ENCODE results near the gene IMP4.
A peak's percentile ranks its signal among the peaks of the same experiment; 100 is the strongest.

IMP4 gene

GRCh38 chr2:130381145-130381544, 38.4 kb downstream of the IMP4 start:
- no peak overlapping the region for H3K4me3 ChIP-seq (ENCODE audit: low read depth in 1 of 2, low read length in 2 of 2)
- H3K27me3 ChIP-seq (ENCODE audit: low read depth, low read length) = no peaks in the 10 kb centered on the region
- H3K36me3 ChIP-seq (ENCODE audit: control insufficient read depth in 1 of 2, insufficient read depth in 2 of 2, low read length in 2 of 2) = peaks cover 0 to under 1% of the 10 kb centered on the region in 2 donors
- no peaks in the 10 kb centered on the region for H3K9me3 ChIP-seq (ENCODE audit: control insufficient read depth in 1 of 2, low read length in 2 of 2)
- H3K27ac ChIP-seq (ENCODE audit: low read length) = no peak overlapping the region
- H3K4me1 ChIP-seq (ENCODE audit: control insufficient read depth in 1 of 2, insufficient read depth in 2 of 2, low read length in 2 of 2) = no peaks in the 10 kb centered on the region

GRCh38 chr2:130381619-130382018, 38.9 kb downstream of the IMP4 start:
- no peak overlapping the region for H3K4me3 ChIP-seq (ENCODE audit: low read depth in 1 of 2, low read length in 2 of 2)
- no peaks in the 10 kb centered on the region for H3K9me3 ChIP-seq (ENCODE audit: control insufficient read depth in 1 of 2, low read length in 2 of 2)
- no peaks in the 10 kb centered on the region for H3K36me3 ChIP-seq (ENCODE audit: control insufficient read depth in 1 of 2, insufficient read depth in 2 of 2, low read length in 2 of 2)
- peaks cover 0 to 2% of the 10 kb centered on the region in 2 donors for H3K4me1 ChIP-seq (ENCODE audit: control insufficient read depth in 1 of 2, insufficient read depth in 2 of 2, low read length in 2 of 2)
- no peaks in the 10 kb centered on the region for H3K27me3 ChIP-seq (ENCODE audit: low read depth, low read length)
- H3K27ac ChIP-seq (ENCODE audit: low read length) = no peak overlapping the region

- H3K4me1 ChIP-seq (ENCODE audit: control insufficient read depth in 1 of 2, insufficient read depth in 2 of 2, low read length in 2 of 2) = peaks cover 0 to 9% of the 10 kb centered on the region in 2 donors
- no peaks in the 10 kb centered on the region for H3K36me3 ChIP-seq (ENCODE audit: control insufficient read depth in 1 of 2, insufficient read depth in 2 of 2, low read length in 2 of 2)
- H3K27ac ChIP-seq (ENCODE audit: low read length) = no peak overlapping the region
- no peak overlapping the region for H3K4me3 ChIP-seq (ENCODE audit: low read depth in 1 of 2, low read length in 2 of 2)
- no peaks in the 10 kb centered on the region for H3K27me3 ChIP-seq (ENCODE audit: low read depth, low read length)
- H3K9me3 ChIP-seq (ENCODE audit: control insufficient read depth in 1 of 2, low read length in 2 of 2) = no peaks in the 10 kb centered on the region
Observed at GRCh38 chr2:130382313-130382917, 39.7 kb downstream of the IMP4 start.

- Histone ChIP-seq H3K4me3 (ENCODE audit: low read depth in 1 of 2, low read length in 2 of 2) (no peak overlapping the region), H3K4me1 (ENCODE audit: control insufficient read depth in 1 of 2, insufficient read depth in 2 of 2, low read length in 2 of 2) (peaks cover 0 to 15% of the 10 kb centered on the region in 2 donors), H3K9me3 (ENCODE audit: control insufficient read depth in 1 of 2, low read length in 2 of 2) (no peaks in the 10 kb centered on the region), H3K36me3 (ENCODE audit: control insufficient read depth in 1 of 2, insufficient read depth in 2 of 2, low read length in 2 of 2) (no peaks in the 10 kb centered on the region), H3K27me3 (ENCODE audit: low read depth, low read length) (no peaks in the 10 kb centered on the region), H3K27ac (ENCODE audit: low read length) (no peak overlapping the region)
Observed at GRCh38 chr2:130385709-130386108, 43.0 kb downstream of the IMP4 start.

- no peaks in the 10 kb centered on the region for H3K9me3 ChIP-seq (ENCODE audit: control insufficient read depth in 1 of 2, low read length in 2 of 2)
- no peak overlapping the region for H3K27ac ChIP-seq (ENCODE audit: low read length)
- no peaks in the 10 kb centered on the region for H3K36me3 ChIP-seq (ENCODE audit: control insufficient read depth in 1 of 2, insufficient read depth in 2 of 2, low read length in 2 of 2)
- H3K4me1 ChIP-seq (ENCODE audit: control insufficient read depth in 1 of 2, insufficient read depth in 2 of 2, low read length in 2 of 2) = peaks cover 0 to 17% of the 10 kb centered on the region in 2 donors
- no peaks in the 10 kb centered on the region for H3K27me3 ChIP-seq (ENCODE audit: low read depth, low read length)
- no peak overlapping the region for H3K4me3 ChIP-seq (ENCODE audit: low read depth in 1 of 2, low read length in 2 of 2)
Observed at GRCh38 chr2:130387071-130387400, 44.3 kb downstream of the IMP4 start.

GRCh38 chr2:130387804-130388203, 45.1 kb downstream of the IMP4 start:
- Histone ChIP-seq H3K27ac (ENCODE audit: low read length) (no peak overlapping the region), H3K4me1 (ENCODE audit: control insufficient read depth in 1 of 2, insufficient read depth in 2 of 2, low read length in 2 of 2) (peaks cover 0 to 21% of the 10 kb centered on the region in 2 donors), H3K9me3 (ENCODE audit: control insufficient read depth in 1 of 2, low read length in 2 of 2) (no peaks in the 10 kb centered on the region), H3K27me3 (ENCODE audit: low read depth, low read length) (no peaks in the 10 kb centered on the region), H3K4me3 (ENCODE audit: low read depth in 1 of 2, low read length in 2 of 2) (no peak overlapping the region), H3K36me3 (ENCODE audit: control insufficient read depth in 1 of 2, insufficient read depth in 2 of 2, low read length in 2 of 2) (no peaks in the 10 kb centered on the region)

- Histone ChIP-seq H3K27ac (ENCODE audit: low read length) (no peak overlapping the region), H3K27me3 (ENCODE audit: low read depth, low read length) (no peaks in the 10 kb centered on the region), H3K4me3 (ENCODE audit: low read depth in 1 of 2, low read length in 2 of 2) (no peak overlapping the region), H3K9me3 (ENCODE audit: control insufficient read depth in 1 of 2, low read length in 2 of 2) (no peaks in the 10 kb centered on the region), H3K4me1 (ENCODE audit: control insufficient read depth in 1 of 2, insufficient read depth in 2 of 2, low read length in 2 of 2) (peaks cover 0 to 21% of the 10 kb centered on the region in 2 donors), H3K36me3 (ENCODE audit: control insufficient read depth in 1 of 2, insufficient read depth in 2 of 2, low read length in 2 of 2) (no peaks in the 10 kb centered on the region)
Observed at GRCh38 chr2:130388221-130388907, 45.7 kb downstream of the IMP4 start.

- no peaks in the 10 kb centered on the region for H3K9me3 ChIP-seq (ENCODE audit: control insufficient read depth in 1 of 2, low read length in 2 of 2)
- no peaks in the 10 kb centered on the region for H3K27me3 ChIP-seq (ENCODE audit: low read depth, low read length)
- H3K27ac ChIP-seq (ENCODE audit: low read length) = no peak overlapping the region
- peaks cover 0 to 21% of the 10 kb centered on the region in 2 donors for H3K4me1 ChIP-seq (ENCODE audit: control insufficient read depth in 1 of 2, insufficient read depth in 2 of 2, low read length in 2 of 2)
- no peak overlapping the region for H3K4me3 ChIP-seq (ENCODE audit: low read depth in 1 of 2, low read length in 2 of 2)
- H3K36me3 ChIP-seq (ENCODE audit: control insufficient read depth in 1 of 2, insufficient read depth in 2 of 2, low read length in 2 of 2) = no peaks in the 10 kb centered on the region
Observed at GRCh38 chr2:130389358-130389757, 46.7 kb downstream of the IMP4 start.

GRCh38 chr2:130389783-130390182, 47.1 kb downstream of the IMP4 start:
- Histone ChIP-seq H3K9me3 (ENCODE audit: control insufficient read depth in 1 of 2, low read length in 2 of 2) (no peaks in the 10 kb centered on the region), H3K27ac (ENCODE audit: low read length) (no peak overlapping the region), H3K4me3 (ENCODE audit: low read depth in 1 of 2, low read length in 2 of 2) (no peak overlapping the region)

GRCh38 chr2:130390460-130391057, 47.9 kb downstream of the IMP4 start:
- peak overlapping the region; percentile 75 to 82 for H3K4me3 ChIP-seq (ENCODE audit: low read depth in 1 of 2, low read length in 2 of 2)
- no peaks in the 10 kb centered on the region for H3K9me3 ChIP-seq (ENCODE audit: control insufficient read depth in 1 of 2, low read length in 2 of 2)
- no peaks in the 10 kb centered on the region for H3K27me3 ChIP-seq (ENCODE audit: low read depth, low read length)
- no peaks in the 10 kb centered on the region for H3K36me3 ChIP-seq (ENCODE audit: control insufficient read depth in 1 of 2, insufficient read depth in 2 of 2, low read length in 2 of 2)
- H3K27ac ChIP-seq (ENCODE audit: low read length) = peak overlapping the region; percentile 72
- H3K4me1 ChIP-seq (ENCODE audit: control insufficient read depth in 1 of 2, insufficient read depth in 2 of 2, low read length in 2 of 2) = peaks cover 0 to 21% of the 10 kb centered on the region in 2 donors

More at GRCh38 chr2:130389783-130390182, 47.1 kb downstream of the IMP4 start:
- peaks cover 0 to 21% of the 10 kb centered on the region in 2 donors for H3K4me1 ChIP-seq (ENCODE audit: control insufficient read depth in 1 of 2, insufficient read depth in 2 of 2, low read length in 2 of 2)
- no peaks in the 10 kb centered on the region for H3K27me3 ChIP-seq (ENCODE audit: low read depth, low read length)
- no peaks in the 10 kb centered on the region for H3K36me3 ChIP-seq (ENCODE audit: control insufficient read depth in 1 of 2, insufficient read depth in 2 of 2, low read length in 2 of 2)

- H3K4me3 ChIP-seq (ENCODE audit: low read depth in 1 of 2, low read length in 2 of 2) = peak overlapping the region; percentile 75 to 82
- H3K4me1 ChIP-seq (ENCODE audit: control insufficient read depth in 1 of 2, insufficient read depth in 2 of 2, low read length in 2 of 2) = peaks cover 0 to 21% of the 10 kb centered on the region in 2 donors
- no peaks in the 10 kb centered on the region for H3K27me3 ChIP-seq (ENCODE audit: low read depth, low read length)
- H3K27ac ChIP-seq (ENCODE audit: low read length) = peak overlapping the region; percentile 72
- no peaks in the 10 kb centered on the region for H3K36me3 ChIP-seq (ENCODE audit: control insufficient read depth in 1 of 2, insufficient read depth in 2 of 2, low read length in 2 of 2)
- H3K9me3 ChIP-seq (ENCODE audit: control insufficient read depth in 1 of 2, low read length in 2 of 2) = no peaks in the 10 kb centered on the region
Observed at GRCh38 chr2:130391058-130391871, 48.6 kb downstream of the IMP4 start.

All from muscle layer of duodenum (tissue), 2 donors.